Central memory CD8-positive, alpha-beta T cell (primary cell): ENCODE data around the gene FCRL3.
A peak's percentile ranks its signal among the peaks of the same experiment; 100 is the strongest.

Source experiments
- ATAC-seq: fragments of 150-1000 bp; cut with Tn5 transposase; replicated peaks from 2 replicates; pipeline ENCODE4 v1.10.0; 2022; ENCODE audit warnings: mild to moderate bottlenecking, moderate FRiP score, moderate number of reproducible peaks; ENCODE audit not compliant: poor library complexity, severe bottlenecking; ENCODE audit errors: extremely low read depth
- DNase-seq, 2 donors: peaks; one replicate each; pipeline ENCODE4 v3.0.0; 2021; ENCODE audit warnings: low spot score in 2 of 2
- H3K27ac Mint-ChIP-seq: one replicate; pipeline ENCODE4 v1.8.0; 2022; ENCODE audit warnings: low read depth, mild to moderate bottlenecking, moderate library complexity, mixed read lengths
- H3K27me3 Mint-ChIP-seq: one replicate; pipeline ENCODE4 v1.8.0; 2022; ENCODE audit warnings: mixed read lengths
- H3K36me3 Mint-ChIP-seq: one replicate; pipeline ENCODE4 v1.8.0; 2022; ENCODE audit warnings: mild to moderate bottlenecking, moderate library complexity, mixed read lengths; ENCODE audit not compliant: insufficient read depth
- H3K4me1 Mint-ChIP-seq: one replicate; pipeline ENCODE4 v1.8.0; 2022; ENCODE audit warnings: mixed read lengths
- H3K4me3 Mint-ChIP-seq: one replicate; pipeline ENCODE4 v1.8.0; 2022; ENCODE audit warnings: mild to moderate bottlenecking, moderate library complexity, mixed read lengths
- H3K9me3 Mint-ChIP-seq: one replicate; pipeline ENCODE4 v1.8.0; 2022; ENCODE audit warnings: mixed read lengths

The FCRL3 gene

GRCh38 chr1:157659576-157660247 lies 40.9 kb downstream of the FCRL3 start:
- ATAC-seq (no peak), DNase-seq (no peak)
- Mint-ChIP-seq H3K27ac (no peak overlapping the region), H3K9me3 (no peaks in the 10 kb centered on the region), H3K27me3 (no peaks in the 10 kb centered on the region), H3K36me3 (no peaks in the 10 kb centered on the region), H3K4me1 (peaks cover 18% of the 10 kb centered on the region), H3K4me3 (peak overlapping the region; percentile 24)

DNA sequence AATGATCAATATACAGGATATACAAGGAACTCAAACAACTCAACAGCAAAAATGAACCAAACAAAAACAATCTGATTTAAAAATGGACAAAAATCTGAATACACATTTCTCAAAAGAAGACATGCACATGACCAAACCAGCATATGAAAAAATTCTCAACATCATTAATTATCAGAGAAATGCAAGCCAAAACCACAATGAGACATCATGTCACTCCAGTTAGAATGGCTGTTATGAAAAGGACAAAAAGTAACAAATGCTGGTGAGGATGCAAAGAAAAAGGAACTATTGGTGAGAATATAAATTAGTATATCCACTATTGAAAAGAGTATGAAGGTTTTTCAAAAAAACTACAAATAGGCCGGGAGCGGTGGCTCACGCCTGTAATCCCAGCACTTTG lies 42.0 kb downstream of the FCRL3 start:
- H3K4me1 Mint-ChIP-seq: peaks cover 18% of the 10 kb centered on the region
- no peak overlapping the region for H3K4me3 Mint-ChIP-seq
- H3K9me3 Mint-ChIP-seq: no peaks in the 10 kb centered on the region
- no peaks in the 10 kb centered on the region for H3K36me3 Mint-ChIP-seq
- ATAC-seq (no peak), DNase-seq (no peak)
- no peak overlapping the region for H3K27ac Mint-ChIP-seq
- no peaks in the 10 kb centered on the region for H3K27me3 Mint-ChIP-seq

- DNase-seq (no peak), ATAC-seq (no peak)
- Mint-ChIP-seq H3K4me1 (peaks cover 14% of the 10 kb centered on the region), H3K4me3 (no peak overlapping the region), H3K27me3 (no peaks in the 10 kb centered on the region), H3K9me3 (no peaks in the 10 kb centered on the region), H3K36me3 (no peaks in the 10 kb centered on the region), H3K27ac (no peak overlapping the region)
Measured at GRCh38 chr1:157653494-157653873, 47.1 kb downstream of the FCRL3 start.

GRCh38 chr1:157652859-157653493 lies 47.6 kb downstream of the FCRL3 start:
- DNase-seq: no peak
- Mint-ChIP-seq H3K9me3 (no peaks in the 10 kb centered on the region), H3K27ac (no peak overlapping the region), H3K4me3 (no peak overlapping the region), H3K27me3 (no peaks in the 10 kb centered on the region), H3K36me3 (no peaks in the 10 kb centered on the region), H3K4me1 (peaks cover 14% of the 10 kb centered on the region)
- ATAC-seq: no peak

DNA sequence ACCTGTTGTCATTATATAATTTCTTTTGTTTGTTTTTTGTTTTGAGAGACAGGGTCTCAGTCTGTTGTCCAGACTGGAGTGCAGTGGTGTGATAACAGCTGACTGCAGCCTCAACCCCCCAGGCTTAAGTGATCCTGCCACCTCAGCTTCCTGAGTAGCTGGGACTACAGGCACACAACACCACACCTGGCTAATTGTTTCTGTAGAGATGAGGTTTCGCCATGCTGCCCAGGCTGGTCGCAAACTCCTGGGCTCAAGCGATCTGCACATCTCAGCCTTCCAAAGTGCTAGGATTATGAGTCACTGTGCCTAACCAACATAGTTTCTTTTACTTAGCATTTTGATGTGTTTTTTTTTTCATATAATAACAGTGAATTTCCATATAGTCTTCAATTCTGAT lies 52.3 kb downstream of the FCRL3 start:
- ATAC-seq (no peak), DNase-seq (no peak)
- Mint-ChIP-seq H3K36me3 (no peaks in the 10 kb centered on the region), H3K9me3 (no peaks in the 10 kb centered on the region), H3K27ac (no peak overlapping the region), H3K27me3 (no peaks in the 10 kb centered on the region), H3K4me1 (peaks cover 11% of the 10 kb centered on the region), H3K4me3 (no peak overlapping the region)

- Mint-ChIP-seq H3K27me3 (no peaks in the 10 kb centered on the region), H3K4me3 (no peak overlapping the region), H3K4me1 (no peaks in the 10 kb centered on the region), H3K9me3 (no peaks in the 10 kb centered on the region), H3K36me3 (no peaks in the 10 kb centered on the region), H3K27ac (no peak overlapping the region)
- ATAC-seq: no peak
- DNase-seq: no peak
Measured at GRCh38 chr1:157646144-157646543, 54.4 kb downstream of the FCRL3 start.

GRCh38 chr1:157641177-157641576 lies 59.4 kb downstream of the FCRL3 start:
- ATAC-seq (no peak), DNase-seq (no peak)
- H3K4me1 Mint-ChIP-seq: no peaks in the 10 kb centered on the region
- no peaks in the 10 kb centered on the region for H3K9me3 Mint-ChIP-seq
- H3K27ac Mint-ChIP-seq: no peak overlapping the region
- H3K4me3 Mint-ChIP-seq: no peak overlapping the region
- no peaks in the 10 kb centered on the region for H3K36me3 Mint-ChIP-seq
- no peaks in the 10 kb centered on the region for H3K27me3 Mint-ChIP-seq

DNA sequence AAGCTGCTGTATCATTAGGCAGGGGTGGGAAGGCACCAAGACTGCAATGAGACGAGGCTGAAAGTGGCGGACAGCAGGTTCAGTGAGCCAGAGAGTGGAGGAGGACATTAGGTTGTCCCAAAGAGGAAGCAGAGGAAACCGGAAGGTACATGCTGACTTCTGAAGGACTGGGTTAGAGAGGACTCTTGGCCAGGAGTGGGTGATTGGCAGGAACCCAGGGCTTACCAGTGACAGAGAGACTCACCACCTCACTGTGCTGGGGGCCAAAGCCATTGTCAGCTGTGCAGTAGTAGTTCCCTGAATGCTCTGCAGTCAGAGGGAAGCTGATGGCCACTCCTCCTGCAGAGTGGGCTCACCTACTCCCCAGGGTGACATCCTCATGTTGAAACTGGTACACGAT lies 60.8 kb downstream of the FCRL3 start:
- Mint-ChIP-seq H3K27ac (no peak overlapping the region), H3K4me3 (no peak overlapping the region), H3K27me3 (no peaks in the 10 kb centered on the region), H3K9me3 (no peaks in the 10 kb centered on the region), H3K36me3 (no peaks in the 10 kb centered on the region), H3K4me1 (no peaks in the 10 kb centered on the region)
- DNase-seq: no peak
- ATAC-seq: no peak

DNA sequence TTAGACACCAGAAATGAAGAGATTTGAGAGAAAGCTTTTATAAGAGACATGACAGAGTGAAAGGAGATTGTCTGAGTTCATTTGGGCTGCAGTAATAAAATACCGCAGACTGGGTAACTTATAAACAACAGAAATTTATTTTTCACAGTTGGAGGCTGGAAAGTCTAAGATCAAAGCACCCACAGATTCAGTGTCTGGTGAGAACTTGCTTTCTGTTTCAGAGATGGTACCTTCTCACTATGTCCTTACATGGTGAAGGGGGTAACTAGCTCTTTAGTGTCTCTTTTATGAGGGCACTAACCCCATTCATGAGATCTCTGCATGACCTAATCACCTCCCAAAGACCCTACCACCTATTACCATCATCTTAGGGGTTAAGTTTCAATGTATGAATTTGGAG lies 71.8 kb downstream of the FCRL3 start:
- H3K27ac Mint-ChIP-seq: peak overlapping the region; percentile 91
- H3K4me1 Mint-ChIP-seq: peaks cover 38% of the 10 kb centered on the region
- H3K27me3 Mint-ChIP-seq: no peaks in the 10 kb centered on the region
- ATAC-seq (peak; percentile 98), DNase-seq (peak in 1 of 2 donors; percentile 29)
- peak overlapping the region; percentile 27 for H3K4me3 Mint-ChIP-seq
- peaks cover 2% of the 10 kb centered on the region for H3K36me3 Mint-ChIP-seq
- no peaks in the 10 kb centered on the region for H3K9me3 Mint-ChIP-seq
